GM23338 (cell line): ENCODE measurements around the gene ARHGAP9. TPM values are rescaled to one million over a fixed set of nuclear protein-coding genes. Genes with fewer than 3 reads are reported as not detected.

Experiments
- ATAC-seq: fragments of 200-7000 bp; cut with Tn5 transposase; 3 replicates; pipeline ENCODE4 v1.9.1; 2020
- DNase-seq: peaks from one replicate; pipeline ENCODE4 v3.0.0-alpha.2; 2015; ENCODE audit warnings: low spot score
- H2AFZ ChIP-seq: fragments of 200-600 bp; sonication (generic); 2 replicates; pipeline ENCODE4 v1.8.0; 2016; ENCODE audit warnings: antibody characterized with exemption, mild to moderate bottlenecking, moderate library complexity
- H3F3A ChIP-seq: fragments of 200-600 bp; sonication (generic); replicated peaks from 2 replicates; pipeline ENCODE4 v1.8.0; 2017; ENCODE audit warnings: antibody characterized with exemption, mixed run types, low read depth
- H3K27ac ChIP-seq: fragments of 200-600 bp; sonication (generic); 2 replicates; pipeline ENCODE4 v1.6.1; 2016; ENCODE audit warnings: low read depth
- H3K27me3 ChIP-seq: fragments of 200-600 bp; sonication (generic); 2 replicates; pipeline ENCODE4 v1.8.0; 2016; ENCODE audit warnings: mild to moderate bottlenecking, mixed run types, moderate library complexity; ENCODE audit not compliant: insufficient read depth
- H3K36me3 ChIP-seq: fragments of 200-600 bp; sonication (generic); 2 replicates; pipeline ENCODE4 v1.8.0; 2016; ENCODE audit warnings: mild to moderate bottlenecking; ENCODE audit not compliant: insufficient read depth
- H3K4me1 ChIP-seq: fragments of 200-600 bp; sonication (generic); 2 replicates; pipeline ENCODE4 v1.8.0; 2016; ENCODE audit warnings: mild to moderate bottlenecking, moderate library complexity; ENCODE audit not compliant: insufficient read depth
- H3K4me2 ChIP-seq: fragments of 200-600 bp; sonication (generic); 2 replicates; pipeline ENCODE4 v1.7.1; 2017; ENCODE audit warnings: mixed run types
- H3K4me3 ChIP-seq: fragments of 200-600 bp; sonication (generic); 2 replicates; pipeline ENCODE4 v1.6.1; 2016; ENCODE audit warnings: mixed run types
- H3K79me2 ChIP-seq: fragments of 200-600 bp; sonication (generic); replicated peaks from 2 replicates; pipeline ENCODE4 v1.8.0; 2017; ENCODE audit warnings: mild to moderate bottlenecking; ENCODE audit not compliant: insufficient read depth
- H3K9me2 ChIP-seq: fragments of 200-600 bp; sonication (generic); 2 replicates; pipeline ENCODE4 v1.8.0; 2017; ENCODE audit not compliant: insufficient read depth
- H4K20me1 ChIP-seq: fragments of 200-600 bp; sonication (generic); replicated peaks from 2 replicates; pipeline ENCODE4 v1.8.0; 2017; ENCODE audit warnings: mild to moderate bottlenecking; ENCODE audit not compliant: insufficient read depth
- H3K27ac Mint-ChIP-seq: 2 replicates; pipeline ENCODE4 v1.8.0; 2020; ENCODE audit warnings: inconsistent platforms, mild to moderate bottlenecking, moderate library complexity, mixed read lengths
- H3K27me3 Mint-ChIP-seq: 3 replicates; pipeline ENCODE4 v1.8.0; 2022; ENCODE audit warnings: low read depth, mild to moderate bottlenecking, moderate library complexity, mixed read lengths, inconsistent platforms; ENCODE audit not compliant: insufficient read depth, poor library complexity
- H3K36me3 Mint-ChIP-seq: 3 replicates; pipeline ENCODE4 v1.8.0; 2021; ENCODE audit warnings: low read depth, mild to moderate bottlenecking, inconsistent platforms, moderate library complexity, mixed read lengths
- H3K4me1 Mint-ChIP-seq: 3 replicates; pipeline ENCODE4 v1.8.0; 2020; ENCODE audit warnings: mild to moderate bottlenecking, inconsistent platforms, mixed read lengths
- H3K4me3 Mint-ChIP-seq: 3 replicates; pipeline ENCODE4 v1.8.0; 2021; ENCODE audit warnings: moderate library complexity, mild to moderate bottlenecking, inconsistent platforms, mixed read lengths
- H3K9me3 Mint-ChIP-seq: 3 replicates; pipeline ENCODE4 v1.8.0; 2020; ENCODE audit warnings: moderate library complexity, mild to moderate bottlenecking, inconsistent platforms, mixed read lengths
- EZH2 ChIP-seq: fragments of 200-600 bp; sonication (generic); IDR thresholded peaks from one replicate; pipeline ENCODE4 v1.8.0; 2017; ENCODE audit warnings: antibody characterized with exemption, mild to moderate bottlenecking, low read depth; ENCODE audit not compliant: unreplicated experiment
- JUNB ChIP-seq: IDR thresholded peaks from one replicate; pipeline ENCODE4 v1.6.1; 2016; ENCODE audit warnings: antibody characterized with exemption; ENCODE audit not compliant: unreplicated experiment
- NANOG ChIP-seq: IDR thresholded peaks from 2 replicates; pipeline ENCODE4 v1.6.1; 2016; ENCODE audit warnings: antibody characterized with exemption, borderline replicate concordance
- POLR2AphosphoS5 ChIP-seq: IDR thresholded peaks from 2 replicates; pipeline ENCODE4 v1.6.1; 2016; ENCODE audit warnings: antibody characterized with exemption, low read depth
- STAT1 ChIP-seq: IDR thresholded peaks from one replicate; pipeline ENCODE4 v1.6.1; 2016; ENCODE audit warnings: antibody characterized with exemption; ENCODE audit not compliant: unreplicated experiment
- ZNF462 ChIP-seq: fragments of 250-450 bp; sonication (Bioruptor Pico); IDR thresholded peaks from 2 replicates; pipeline ENCODE4 v1.5.0; 2020; ENCODE audit warnings: mild to moderate bottlenecking, moderate library complexity
- polyA plus RNA-seq: library from polyadenylated mRNA; unstranded; fragments of >200 nt; fragmentation: Nextera tagmentation; extraction: Ambion mirVana; gene quantifications from 2 replicates; pipeline ENCODE4 v1.2.1, GENCODE V29; 2016
- total RNA-seq: library from RNA; depleted of rRNA; stranded (reverse); fragments of >200 nt; shearing (Covaris generic); gene quantifications from 2 replicates; pipeline ENCODE4 v1.2.3, GENCODE V29; 2014
- TF ChIP-seq, protein P1 (sequence below): IDR thresholded peaks from one replicate; pipeline ENCODE4 v1.6.1; 2018; ENCODE audit warnings: antibody characterized with exemption; ENCODE audit not compliant: unreplicated experiment

ARHGAP9 gene
- total and polyA plus RNA-seq, 2 experiments from 2014 or later = 4.5 to 7.1 TPM

- no peak for TF ChIP-seq STAT1
- TF ChIP-seq NANOG = no peak
- TF ChIP-seq POLR2AphosphoS5 = no peak
- TF ChIP-seq JUNB = no peak
- no peak for TF ChIP-seq ZNF462 (CRISPR knock-in tag)
- no peak for TF ChIP-seq EZH2
- TF ChIP-seq, protein P1, sequence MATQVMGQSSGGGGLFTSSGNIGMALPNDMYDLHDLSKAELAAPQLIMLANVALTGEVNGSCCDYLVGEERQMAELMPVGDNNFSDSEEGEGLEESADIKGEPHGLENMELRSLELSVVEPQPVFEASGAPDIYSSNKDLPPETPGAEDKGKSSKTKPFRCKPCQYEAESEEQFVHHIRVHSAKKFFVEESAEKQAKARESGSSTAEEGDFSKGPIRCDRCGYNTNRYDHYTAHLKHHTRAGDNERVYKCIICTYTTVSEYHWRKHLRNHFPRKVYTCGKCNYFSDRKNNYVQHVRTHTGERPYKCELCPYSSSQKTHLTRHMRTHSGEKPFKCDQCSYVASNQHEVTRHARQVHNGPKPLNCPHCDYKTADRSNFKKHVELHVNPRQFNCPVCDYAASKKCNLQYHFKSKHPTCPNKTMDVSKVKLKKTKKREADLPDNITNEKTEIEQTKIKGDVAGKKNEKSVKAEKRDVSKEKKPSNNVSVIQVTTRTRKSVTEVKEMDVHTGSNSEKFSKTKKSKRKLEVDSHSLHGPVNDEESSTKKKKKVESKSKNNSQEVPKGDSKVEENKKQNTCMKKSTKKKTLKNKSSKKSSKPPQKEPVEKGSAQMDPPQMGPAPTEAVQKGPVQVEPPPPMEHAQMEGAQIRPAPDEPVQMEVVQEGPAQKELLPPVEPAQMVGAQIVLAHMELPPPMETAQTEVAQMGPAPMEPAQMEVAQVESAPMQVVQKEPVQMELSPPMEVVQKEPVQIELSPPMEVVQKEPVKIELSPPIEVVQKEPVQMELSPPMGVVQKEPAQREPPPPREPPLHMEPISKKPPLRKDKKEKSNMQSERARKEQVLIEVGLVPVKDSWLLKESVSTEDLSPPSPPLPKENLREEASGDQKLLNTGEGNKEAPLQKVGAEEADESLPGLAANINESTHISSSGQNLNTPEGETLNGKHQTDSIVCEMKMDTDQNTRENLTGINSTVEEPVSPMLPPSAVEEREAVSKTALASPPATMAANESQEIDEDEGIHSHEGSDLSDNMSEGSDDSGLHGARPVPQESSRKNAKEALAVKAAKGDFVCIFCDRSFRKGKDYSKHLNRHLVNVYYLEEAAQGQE = no peak
- no peaks in the 10 kb centered on the region for H3K79me2 ChIP-seq
- H3K4me2 ChIP-seq = no peak overlapping the region
- no peak overlapping the region for H3K4me3 ChIP-seq
- Mint-ChIP-seq H3K9me3 (peaks cover 9% of the 10 kb centered on the region), H3K27me3 (peaks cover 5% of the 10 kb centered on the region), H3K36me3 (peaks cover 7% of the 10 kb centered on the region; the same call in 2 of the 3 replicates), H3K27ac (no peak overlapping the region), H3K4me3 (no peak overlapping the region), H3K4me1 (peaks cover 1% of the 10 kb centered on the region)
- no peaks in the 10 kb centered on the region for H3K9me2 ChIP-seq
- ATAC-seq (no peak), DNase-seq (no peak)
- H3K27ac ChIP-seq = no peak overlapping the region
- H4K20me1 ChIP-seq = no peaks in the 10 kb centered on the region
- peaks cover under 1% of the 10 kb centered on the region for H3K4me1 ChIP-seq
- H3K27me3 ChIP-seq = no peaks in the 10 kb centered on the region
- no peak overlapping the region for H2AFZ ChIP-seq
- no peaks in the 10 kb centered on the region for H3F3A ChIP-seq
- H3K36me3 ChIP-seq = no peaks in the 10 kb centered on the region
Measured at GRCh38 chr12:57446292-57446960, 33.2 kb downstream of the ARHGAP9 start.
